Activated CD4-positive, alpha-beta memory T cell treated with anti-CD3 and anti-CD28 coated beads, Interleukin-2, amount 10 ng/mL, durations not matched to agents 7 days and 5 days (primary cell): Measurements from ENCODE around the gene FAM186B. TPM values are rescaled to one million over a fixed set of nuclear protein-coding genes. Genes with fewer than 3 reads are reported as not detected.

Experiments used
- CTCF ChIA-PET: fragments of 350-600 bp; sonication (Branson Sonifier 250); formaldehyde crosslinking; loops from one replicate; lab custom pipeline; 2021; ENCODE audit warnings: antibody characterized with exemption, inconsistent platforms; lab: Charles Lee
- POLR2A ChIA-PET: fragments of 350-600 bp; sonication (Branson Sonifier 250); formaldehyde crosslinking; loops from one replicate; lab custom pipeline; 2021; ENCODE audit warnings: antibody characterized with exemption; lab: Charles Lee
- DNase-seq: peaks from one replicate; pipeline ENCODE4 v3.0.0-alpha.2; 2020
- H3K27ac Mint-ChIP-seq: one replicate; pipeline ENCODE4 v1.8.0; 2021; ENCODE audit warnings: mild to moderate bottlenecking, mixed read lengths
- H3K27me3 Mint-ChIP-seq: one replicate; pipeline ENCODE4 v1.8.0; 2021; ENCODE audit warnings: mixed read lengths
- H3K36me3 Mint-ChIP-seq: one replicate; pipeline ENCODE4 v1.8.0; 2021; ENCODE audit warnings: low read depth, mixed read lengths
- H3K4me1 Mint-ChIP-seq: one replicate; pipeline ENCODE4 v1.8.0; 2021; ENCODE audit warnings: mixed read lengths
- H3K4me3 Mint-ChIP-seq: one replicate; pipeline ENCODE4 v1.8.0; 2021; ENCODE audit warnings: mild to moderate bottlenecking, mixed read lengths
- H3K9me3 Mint-ChIP-seq: one replicate; pipeline ENCODE4 v1.8.0; 2021; ENCODE audit warnings: mixed read lengths
- total RNA-seq, 2 experiments: library from RNA; stranded (reverse); gene quantifications; one replicate each; pipeline ENCODE4 v1.2.3, GENCODE V29; 2021

Gene FAM186B
- total RNA-seq, 2 experiments from 2014 or later: not detected

GRCh38 chr12:49645146-49646039 is 40.0 kb upstream of the FAM186B start:
- CTCF ChIA-PET: interaction anchor here (0.5 to 16.9 kb wide), 23 partner anchors 9 to 1531 kb away, joined by 3 to 372 read pairs (median 4); partner anchors contain the start of genes FMNL3, PRPF40B and TMBIM6
- Mint-ChIP-seq H3K9me3 (no peaks in the 10 kb centered on the region), H3K27me3 (no peaks in the 10 kb centered on the region), H3K4me1 (peaks cover 26% of the 10 kb centered on the region), H3K4me3 (no peak overlapping the region), H3K27ac (peak overlapping the region; percentile 61), H3K36me3 (peaks cover 32% of the 10 kb centered on the region)
- no peak for DNase-seq
- POLR2A ChIA-PET: interaction anchor here (0.6 to 4.4 kb wide), 4 partner anchors 18 to 96 kb away, joined by 3 to 38 read pairs (median 5); partner anchors contain the start of genes FMNL3 and TMBIM6

GRCh38 chr12:49644620-49644994 is 39.2 kb upstream of the FAM186B start:
- H3K4me3 Mint-ChIP-seq: no peak overlapping the region
- H3K36me3 Mint-ChIP-seq: peaks cover 25% of the 10 kb centered on the region
- CTCF ChIA-PET: interaction anchor here (0.6 to 16.9 kb wide), 18 partner anchors 9 to 648 kb away, joined by 3 to 372 read pairs (median 4); partner anchors contain the start of genes FMNL3, PRPF40B and TMBIM6
- peaks cover 24% of the 10 kb centered on the region for H3K4me1 Mint-ChIP-seq
- H3K27ac Mint-ChIP-seq: peak overlapping the region; percentile 67
- no peaks in the 10 kb centered on the region for H3K27me3 Mint-ChIP-seq
- DNase-seq: peak; percentile 83
- POLR2A ChIA-PET: interaction anchor here (0.6 to 4.4 kb wide), 4 partner anchors 19 to 97 kb away, joined by 3 to 38 read pairs (median 5); partner anchors contain the start of genes FMNL3 and TMBIM6
- no peaks in the 10 kb centered on the region for H3K9me3 Mint-ChIP-seq

GRCh38 chr12:49643961-49644619 is 38.7 kb upstream of the FAM186B start:
- Mint-ChIP-seq H3K4me1 (peaks cover 21% of the 10 kb centered on the region), H3K9me3 (no peaks in the 10 kb centered on the region), H3K4me3 (no peak overlapping the region), H3K27ac (peak overlapping the region; percentile 67), H3K36me3 (peaks cover 25% of the 10 kb centered on the region), H3K27me3 (no peaks in the 10 kb centered on the region)
- ChIA-PET CTCF (interaction anchor here (0.6 to 16.9 kb wide), 17 partner anchors 8 to 647 kb away, joined by 3 to 372 read pairs (median 4); partner anchors contain the start of genes FMNL3, PRPF40B and TMBIM6), POLR2A (interaction anchor here (1.1 to 4.4 kb wide), 6 partner anchors 19 to 97 kb away, joined by 3 to 38 read pairs (median 5); partner anchors contain the start of genes FMNL3 and TMBIM6)
- no peak for DNase-seq

GRCh38 chr12:49643135-49643534 is 37.7 kb upstream of the FAM186B start:
- CTCF ChIA-PET: interaction anchor here (1.1 to 16.9 kb wide), 8 partner anchors 13 to 135 kb away, joined by 3 to 372 read pairs (median 8); partner anchors contain the start of genes FMNL3 and TMBIM6
- DNase-seq: no peak

GRCh38 chr12:49642370-49642802 is 36.9 kb upstream of the FAM186B start:
- Mint-ChIP-seq H3K27ac (no peak overlapping the region), H3K4me1 (peaks cover 10% of the 10 kb centered on the region), H3K4me3 (no peak overlapping the region), H3K9me3 (no peaks in the 10 kb centered on the region), H3K27me3 (no peaks in the 10 kb centered on the region), H3K36me3 (peaks cover 15% of the 10 kb centered on the region)
- CTCF ChIA-PET: interaction anchor here (1.0 to 16.9 kb wide), 2 partner anchors 65 to 135 kb away, joined by 3 to 372 read pairs; partner anchors contain the start of gene FMNL3
- POLR2A ChIA-PET: interaction anchor here (1.3 to 4.4 kb wide), 5 partner anchors 8 to 66 kb away, joined by 3 to 38 read pairs (median 4); partner anchors contain the start of gene FMNL3
- no peak for DNase-seq

More at GRCh38 chr12:49643135-49643534, 37.7 kb upstream of the FAM186B start:
- POLR2A ChIA-PET: interaction anchor here (1.1 to 4.4 kb wide), 6 partner anchors 20 to 98 kb away, joined by 3 to 38 read pairs (median 4); partner anchors contain the start of genes FMNL3 and TMBIM6
- Mint-ChIP-seq H3K27ac (no peak overlapping the region), H3K4me3 (no peak overlapping the region), H3K27me3 (no peaks in the 10 kb centered on the region), H3K9me3 (no peaks in the 10 kb centered on the region), H3K4me1 (peaks cover 12% of the 10 kb centered on the region), H3K36me3 (peaks cover 19% of the 10 kb centered on the region)

- Mint-ChIP-seq H3K36me3 (peaks cover 9% of the 10 kb centered on the region), H3K27ac (no peak overlapping the region), H3K4me1 (peaks cover 16% of the 10 kb centered on the region), H3K27me3 (no peaks in the 10 kb centered on the region), H3K4me3 (no peak overlapping the region), H3K9me3 (no peaks in the 10 kb centered on the region)
- CTCF ChIA-PET: interaction anchor here (0.5 to 16.9 kb wide), 3 partner anchors 65 to 354 kb away, joined by 3 to 372 read pairs (median 3); partner anchors contain the start of gene FMNL3
- POLR2A ChIA-PET: interaction anchor here (1.0 to 4.4 kb wide), 6 partner anchors 8 to 95 kb away, joined by 3 to 38 read pairs (median 4); partner anchors contain the start of gene FMNL3
- DNase-seq: no peak
Observed at GRCh38 chr12:49641748-49642369, 36.4 kb upstream of the FAM186B start.

- ChIA-PET POLR2A (interaction anchor here (0.6 to 2.9 kb wide), 14 partner anchors 9 to 951 kb away, joined by 3 to 14 read pairs (median 4); partner anchors contain the start of genes FMNL3 and PRPF40B), CTCF (interaction anchor here (0.5 to 16.9 kb wide), 23 partner anchors 8 to 294 kb away, joined by 3 to 372 read pairs (median 4); partner anchors contain the start of genes BCDIN3D, DNAJC22, FMNL3 and NCKAP5L)
- Mint-ChIP-seq H3K4me3 (no peak overlapping the region), H3K36me3 (no peaks in the 10 kb centered on the region), H3K9me3 (no peaks in the 10 kb centered on the region), H3K4me1 (peaks cover 16% of the 10 kb centered on the region), H3K27ac (no peak overlapping the region), H3K27me3 (no peaks in the 10 kb centered on the region)
- DNase-seq: peak; percentile 68
Observed at GRCh38 chr12:49636979-49637755, 31.7 kb upstream of the FAM186B start.

- H3K4me1 Mint-ChIP-seq: peaks cover 16% of the 10 kb centered on the region
- ChIA-PET POLR2A (interaction anchor here (0.9 to 2.9 kb wide), 11 partner anchors 9 to 278 kb away, joined by 3 to 14 read pairs (median 4); partner anchors contain the start of genes FMNL3 and PRPF40B), CTCF (interaction anchor here (0.8 to 16.9 kb wide), 17 partner anchors 9 to 290 kb away, joined by 3 to 372 read pairs (median 5); partner anchors contain the start of genes DNAJC22, FMNL3, PRPF40B and TMBIM6)
- no peak overlapping the region for H3K4me3 Mint-ChIP-seq
- no peaks in the 10 kb centered on the region for H3K27me3 Mint-ChIP-seq
- DNase-seq: no peak
- no peak overlapping the region for H3K27ac Mint-ChIP-seq
- H3K36me3 Mint-ChIP-seq: no peaks in the 10 kb centered on the region
- H3K9me3 Mint-ChIP-seq: no peaks in the 10 kb centered on the region
Observed at GRCh38 chr12:49636574-49636973, 31.1 kb upstream of the FAM186B start.

- Mint-ChIP-seq H3K4me3 (no peak overlapping the region), H3K36me3 (no peaks in the 10 kb centered on the region), H3K9me3 (no peaks in the 10 kb centered on the region), H3K4me1 (peaks cover 16% of the 10 kb centered on the region), H3K27ac (no peak overlapping the region), H3K27me3 (no peaks in the 10 kb centered on the region)
- POLR2A ChIA-PET: interaction anchor here (0.8 to 1.2 kb wide), 4 partner anchors 12 to 201 kb away, joined by 3 to 4 read pairs (median 3); no protein-coding TSS in a partner anchor
- CTCF ChIA-PET: interaction anchor here (1.0 to 16.9 kb wide), 9 partner anchors 9 to 142 kb away, joined by 3 to 372 read pairs (median 6); partner anchors contain the start of genes FMNL3 and PRPF40B
- no peak for DNase-seq
Observed at GRCh38 chr12:49635656-49636055, 30.2 kb upstream of the FAM186B start.

GRCh38 chr12:49635036-49635435 is 29.6 kb upstream of the FAM186B start:
- H3K9me3 Mint-ChIP-seq: no peaks in the 10 kb centered on the region
- no peak overlapping the region for H3K27ac Mint-ChIP-seq
- no peak overlapping the region for H3K4me3 Mint-ChIP-seq
- peaks cover 16% of the 10 kb centered on the region for H3K4me1 Mint-ChIP-seq
- CTCF ChIA-PET: interaction anchor here (1.0 to 16.9 kb wide), 4 partner anchors 10 to 128 kb away, joined by 4 to 372 read pairs (median 8); partner anchors contain the start of genes FMNL3 and PRPF40B
- no peaks in the 10 kb centered on the region for H3K27me3 Mint-ChIP-seq
- POLR2A ChIA-PET: interaction anchor here (0.7 to 1.2 kb wide), 4 partner anchors 11 to 106 kb away, joined by 3 to 4 read pairs (median 3); partner anchors contain the start of gene TMBIM6
- no peaks in the 10 kb centered on the region for H3K36me3 Mint-ChIP-seq
- no peak for DNase-seq
